Epithelial cell of esophagus (primary cell): ENCODE data around the gene THADA.

Experiments used
- DNase-seq: peaks from one replicate; pipeline ENCODE4 v3.0.0; 2010; ENCODE audit warnings: low read depth
- H3K4me3 ChIP-seq: 2 replicates; pipeline ENCODE4 v1.5.1; 2011; ENCODE audit warnings: mild to moderate bottlenecking, low read length, control low read depth
- TF ChIP-seq, protein P1 (sequence below): IDR thresholded peaks from 2 replicates; pipeline ENCODE4 v1.5.1; 2011; ENCODE audit warnings: low read depth, mild to moderate bottlenecking, low read length, control low read depth, inconsistent platforms; ENCODE audit not compliant: insufficient read depth; ENCODE audit errors: missing control alignments

The THADA gene

DNA sequence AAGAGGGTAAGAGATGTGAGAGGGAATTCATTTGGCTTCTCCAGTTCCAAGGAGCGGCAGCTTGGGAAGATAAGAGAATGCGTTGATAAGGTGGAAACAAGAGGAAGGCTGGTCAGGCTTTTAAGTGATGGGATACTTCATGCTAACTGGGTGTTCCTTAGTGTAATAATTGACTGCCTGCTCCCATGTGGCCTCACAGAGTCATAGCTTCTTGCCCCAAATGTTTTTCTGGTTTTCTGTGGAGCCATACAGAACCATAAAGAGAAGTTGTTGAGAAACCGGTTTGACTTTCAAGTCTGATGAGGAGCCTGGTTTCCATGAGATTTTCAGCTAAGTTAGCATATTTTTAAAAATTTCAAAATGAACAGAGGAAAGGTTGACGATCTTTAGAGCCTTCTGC is 272.0 kb downstream of the THADA start:
- H3K4me3 ChIP-seq, result no peak overlapping the region
- TF ChIP-seq, protein P1, sequence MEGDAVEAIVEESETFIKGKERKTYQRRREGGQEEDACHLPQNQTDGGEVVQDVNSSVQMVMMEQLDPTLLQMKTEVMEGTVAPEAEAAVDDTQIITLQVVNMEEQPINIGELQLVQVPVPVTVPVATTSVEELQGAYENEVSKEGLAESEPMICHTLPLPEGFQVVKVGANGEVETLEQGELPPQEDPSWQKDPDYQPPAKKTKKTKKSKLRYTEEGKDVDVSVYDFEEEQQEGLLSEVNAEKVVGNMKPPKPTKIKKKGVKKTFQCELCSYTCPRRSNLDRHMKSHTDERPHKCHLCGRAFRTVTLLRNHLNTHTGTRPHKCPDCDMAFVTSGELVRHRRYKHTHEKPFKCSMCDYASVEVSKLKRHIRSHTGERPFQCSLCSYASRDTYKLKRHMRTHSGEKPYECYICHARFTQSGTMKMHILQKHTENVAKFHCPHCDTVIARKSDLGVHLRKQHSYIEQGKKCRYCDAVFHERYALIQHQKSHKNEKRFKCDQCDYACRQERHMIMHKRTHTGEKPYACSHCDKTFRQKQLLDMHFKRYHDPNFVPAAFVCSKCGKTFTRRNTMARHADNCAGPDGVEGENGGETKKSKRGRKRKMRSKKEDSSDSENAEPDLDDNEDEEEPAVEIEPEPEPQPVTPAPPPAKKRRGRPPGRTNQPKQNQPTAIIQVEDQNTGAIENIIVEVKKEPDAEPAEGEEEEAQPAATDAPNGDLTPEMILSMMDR, result no peak
- DNase-seq, result peak; percentile 38

- TF ChIP-seq, protein P1, result no peak
- DNase-seq, result no peak
- no peak overlapping the region for H3K4me3 ChIP-seq
These were observed 274.4 kb downstream of the THADA start for GRCh38 chr2:43321446-43321845.

- TF ChIP-seq, protein P1, result no peak
- no peak overlapping the region for H3K4me3 ChIP-seq
- no peak for DNase-seq
These were observed 276.3 kb downstream of the THADA start for GRCh38 chr2:43319541-43319940.

DNA sequence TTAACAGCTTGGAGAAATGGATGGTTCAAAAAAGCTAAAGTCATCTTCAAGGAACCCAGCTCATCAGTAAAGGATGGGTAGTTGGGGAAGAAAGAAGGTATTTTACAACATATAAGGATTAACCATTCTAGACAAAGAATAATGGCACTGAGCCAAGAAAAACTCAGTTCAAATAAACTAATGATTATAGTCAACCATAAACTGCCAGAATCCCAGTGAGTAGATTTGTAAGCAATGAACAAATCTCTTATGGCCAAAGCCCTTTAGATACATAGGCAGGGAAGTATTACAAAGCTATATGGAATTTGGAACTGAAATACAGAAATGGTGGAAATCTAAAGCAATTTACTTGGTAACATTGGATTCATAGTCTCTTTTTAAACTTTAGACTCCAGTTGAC is 277.0 kb downstream of the THADA start:
- TF ChIP-seq, protein P1, result no peak
- H3K4me3 ChIP-seq, result no peak overlapping the region
- DNase-seq, result no peak

DNA sequence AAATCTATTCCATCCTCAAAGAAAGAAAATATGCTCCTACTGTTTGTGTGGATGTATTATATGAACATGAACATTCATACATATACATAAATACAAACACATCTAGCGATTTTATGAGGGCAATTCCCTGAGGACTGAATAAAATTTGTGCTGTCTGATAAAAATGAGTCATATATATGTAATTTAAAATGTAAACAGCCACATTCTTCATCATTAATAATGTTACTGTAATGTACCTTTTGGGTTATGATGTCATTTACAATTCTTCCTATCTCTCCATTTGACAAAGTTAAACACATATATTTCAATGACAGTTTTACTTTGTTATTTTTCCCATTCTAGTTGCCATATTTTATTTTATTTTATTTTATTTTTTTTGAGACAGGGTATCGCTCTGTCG is 278.2 kb downstream of the THADA start:
- H3K4me3 ChIP-seq, result no peak overlapping the region
- DNase-seq, result no peak
- TF ChIP-seq, protein P1, result no peak

DNA sequence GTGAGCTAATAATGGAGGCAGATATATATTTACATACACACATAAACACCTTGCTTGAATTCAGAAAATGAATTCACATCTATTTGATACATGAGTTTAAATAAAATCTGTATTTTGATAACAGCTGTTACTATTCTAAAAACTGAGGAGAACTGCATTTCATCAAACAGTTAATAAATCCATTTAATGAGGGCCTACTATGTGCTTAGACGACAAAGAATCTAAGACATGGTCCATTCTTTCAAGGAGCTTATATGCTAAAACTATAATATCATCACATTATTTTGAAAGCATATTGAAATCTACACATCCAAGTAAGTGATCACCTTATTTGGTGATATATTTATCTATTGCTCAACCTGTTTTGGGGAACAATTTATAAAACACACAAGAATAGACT is 278.6 kb downstream of the THADA start:
- TF ChIP-seq, protein P1, result no peak
- DNase-seq, result no peak
- H3K4me3 ChIP-seq, result no peak overlapping the region

DNA sequence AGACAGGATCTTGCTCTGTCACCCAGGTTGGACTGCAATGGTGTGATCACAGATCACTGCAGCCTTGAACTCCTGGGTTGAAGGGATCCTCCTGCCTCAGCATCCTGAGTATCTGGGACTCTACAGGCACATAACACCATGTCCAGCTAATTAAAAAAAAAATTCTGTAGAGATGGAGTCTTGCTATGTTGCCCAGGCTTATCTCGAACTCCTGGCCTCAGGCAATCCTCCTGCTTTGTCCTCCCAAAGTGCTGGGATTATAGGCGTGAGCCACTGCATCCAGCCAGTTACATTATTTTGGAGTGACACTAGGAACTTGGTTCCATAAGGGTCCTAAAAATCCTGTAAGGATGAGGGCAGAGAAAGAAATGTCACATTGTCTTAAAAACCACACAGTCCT is 280.4 kb downstream of the THADA start:
- DNase-seq, result no peak
- no peak overlapping the region for H3K4me3 ChIP-seq
- TF ChIP-seq, protein P1, result no peak
